Epithelial cell of esophagus (primary cell): Measurements from ENCODE around the gene OPN3.

Source experiments
- DNase-seq: peaks from one replicate; pipeline ENCODE4 v3.0.0; 2010; ENCODE audit warnings: low read depth
- H3K4me3 ChIP-seq: 2 replicates; pipeline ENCODE4 v1.5.1; 2011; ENCODE audit warnings: mild to moderate bottlenecking, low read length, control low read depth
- TF ChIP-seq, protein P1 (sequence below): IDR thresholded peaks from 2 replicates; pipeline ENCODE4 v1.5.1; 2011; ENCODE audit warnings: low read depth, mild to moderate bottlenecking, low read length, control low read depth, inconsistent platforms; ENCODE audit not compliant: insufficient read depth; ENCODE audit errors: missing control alignments

OPN3 gene

GRCh38 chr1:241622669-241623068 lies 17.5 kb downstream of the OPN3 start:
- H3K4me3 ChIP-seq = no peak overlapping the region
- TF ChIP-seq, protein P1, sequence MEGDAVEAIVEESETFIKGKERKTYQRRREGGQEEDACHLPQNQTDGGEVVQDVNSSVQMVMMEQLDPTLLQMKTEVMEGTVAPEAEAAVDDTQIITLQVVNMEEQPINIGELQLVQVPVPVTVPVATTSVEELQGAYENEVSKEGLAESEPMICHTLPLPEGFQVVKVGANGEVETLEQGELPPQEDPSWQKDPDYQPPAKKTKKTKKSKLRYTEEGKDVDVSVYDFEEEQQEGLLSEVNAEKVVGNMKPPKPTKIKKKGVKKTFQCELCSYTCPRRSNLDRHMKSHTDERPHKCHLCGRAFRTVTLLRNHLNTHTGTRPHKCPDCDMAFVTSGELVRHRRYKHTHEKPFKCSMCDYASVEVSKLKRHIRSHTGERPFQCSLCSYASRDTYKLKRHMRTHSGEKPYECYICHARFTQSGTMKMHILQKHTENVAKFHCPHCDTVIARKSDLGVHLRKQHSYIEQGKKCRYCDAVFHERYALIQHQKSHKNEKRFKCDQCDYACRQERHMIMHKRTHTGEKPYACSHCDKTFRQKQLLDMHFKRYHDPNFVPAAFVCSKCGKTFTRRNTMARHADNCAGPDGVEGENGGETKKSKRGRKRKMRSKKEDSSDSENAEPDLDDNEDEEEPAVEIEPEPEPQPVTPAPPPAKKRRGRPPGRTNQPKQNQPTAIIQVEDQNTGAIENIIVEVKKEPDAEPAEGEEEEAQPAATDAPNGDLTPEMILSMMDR = no peak

DNA sequence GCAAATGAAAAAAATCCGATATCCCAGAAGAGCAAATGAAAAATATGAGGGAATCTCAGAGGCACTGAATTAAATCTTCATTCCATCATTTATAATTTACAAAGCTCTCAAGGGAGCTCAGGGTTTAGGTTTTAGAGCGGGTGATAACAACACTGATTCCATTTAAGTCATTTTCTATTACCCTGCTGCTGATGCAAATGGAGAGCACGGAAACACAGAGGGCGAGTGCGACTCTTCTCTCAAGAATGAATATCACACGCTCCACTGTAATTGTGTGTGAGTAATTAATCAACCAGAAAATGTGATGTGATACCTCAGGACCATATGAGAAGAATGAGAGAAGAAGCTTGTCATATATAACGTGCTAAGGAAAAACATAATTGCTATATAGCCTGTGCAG lies 22.7 kb downstream of the OPN3 start:
- H3K4me3 ChIP-seq = no peak overlapping the region
- DNase-seq = no peak
- TF ChIP-seq, protein P1 = no peak

More at GRCh38 chr1:241622669-241623068, 17.5 kb downstream of the OPN3 start:
- no peak for DNase-seq

GRCh38 chr1:241615043-241615974 lies 24.9 kb downstream of the OPN3 start:
- peak; percentile 90 for DNase-seq
- TF ChIP-seq, protein P1 = no peak
- H3K4me3 ChIP-seq = no peak overlapping the region

GRCh38 chr1:241614572-241614971 lies 25.6 kb downstream of the OPN3 start:
- DNase-seq = no peak
- no peak overlapping the region for H3K4me3 ChIP-seq
- TF ChIP-seq, protein P1 = no peak

DNA sequence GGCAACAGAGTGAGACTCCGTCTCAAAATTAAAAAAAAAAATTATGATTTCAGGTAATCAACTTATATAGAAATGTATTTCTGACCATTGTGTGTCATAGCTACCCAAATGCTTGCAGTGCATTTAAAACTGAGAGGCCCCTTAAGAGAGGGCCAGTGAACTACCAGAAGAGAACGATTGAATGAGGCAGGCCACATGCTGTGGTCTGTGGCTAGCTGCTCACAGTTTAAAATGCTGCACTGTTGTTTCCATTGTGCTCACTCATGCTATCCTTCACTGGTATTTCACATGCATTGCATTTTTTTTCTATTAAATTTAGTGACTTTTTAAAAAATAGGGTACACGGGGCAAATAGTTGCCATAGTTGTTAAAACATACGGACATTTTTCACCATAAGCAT lies 26.0 kb downstream of the OPN3 start:
- TF ChIP-seq, protein P1 = no peak
- no peak overlapping the region for H3K4me3 ChIP-seq
- no peak for DNase-seq

DNA sequence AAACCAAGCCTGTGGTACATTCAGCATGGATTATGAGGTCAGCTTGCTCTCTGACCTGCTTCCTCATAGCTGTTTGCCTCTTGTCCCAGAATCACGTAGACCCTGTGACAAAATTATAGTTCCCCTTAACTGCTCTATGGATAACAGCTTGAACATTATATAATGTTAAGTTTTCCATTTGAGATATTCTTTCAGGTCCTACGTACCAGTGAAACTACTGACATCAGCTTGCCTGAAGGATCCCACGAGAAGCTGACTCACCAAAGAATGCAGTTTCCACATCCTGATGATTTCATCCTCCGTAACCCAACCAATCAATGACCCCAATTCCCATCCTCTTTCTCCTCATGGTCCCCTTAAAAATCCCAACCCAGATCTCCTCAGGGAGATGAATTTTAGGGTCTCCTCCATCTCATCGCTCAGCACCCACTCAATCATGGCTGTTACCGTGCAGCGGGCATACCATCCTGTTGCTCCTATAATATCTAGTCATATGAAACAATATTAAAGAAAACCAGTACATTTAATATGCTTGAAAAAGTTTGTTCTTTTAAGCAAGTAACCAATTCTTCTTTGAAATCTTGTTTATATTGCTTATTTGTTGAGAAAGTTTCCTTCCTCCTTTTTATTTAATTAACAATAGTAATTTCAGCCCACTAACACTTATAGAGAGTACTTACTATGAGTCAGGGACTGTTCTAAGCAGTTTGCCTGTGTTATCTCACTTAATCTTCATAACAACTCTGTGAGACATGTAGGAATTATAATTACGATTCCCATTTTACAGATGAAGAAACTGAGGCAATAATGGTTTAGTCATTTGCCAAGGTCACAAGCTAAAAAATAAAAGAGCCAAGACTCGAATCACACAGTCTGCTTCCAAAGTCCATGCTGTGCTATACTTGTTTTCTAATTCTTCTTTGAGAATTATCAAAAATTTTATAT lies 27.4 kb downstream of the OPN3 start:
- TF ChIP-seq, protein P1 = no peak
- no peak overlapping the region for H3K4me3 ChIP-seq
- peak; percentile 94 for DNase-seq
